Suprapubic skin (tissue), 4 donors: ENCODE measurements around the gene KCNH6. TPM values are rescaled to one million over a fixed set of nuclear protein-coding genes. Genes with fewer than 3 reads are reported as not detected.

ENCODE experiments used
- DNase-seq, 2 donors: peaks; one replicate each; pipeline ENCODE4 v3.0.0-alpha.2; 2019; ENCODE audit warnings: low spot score in 2 of 2
- H3K27ac ChIP-seq: fragments of 200-600 bp; sonication (generic); one replicate; pipeline ENCODE4 v1.5.1; 2019
- H3K27me3 ChIP-seq: fragments of 200-600 bp; sonication (generic); one replicate; pipeline ENCODE4 v1.5.1; 2019
- H3K36me3 ChIP-seq: fragments of 200-600 bp; sonication (generic); one replicate; pipeline ENCODE4 v1.5.1; 2019
- H3K4me1 ChIP-seq: fragments of 200-600 bp; sonication (generic); one replicate; pipeline ENCODE4 v1.5.1; 2019
- H3K4me3 ChIP-seq: fragments of 200-600 bp; sonication (generic); one replicate; pipeline ENCODE4 v1.5.1; 2019; ENCODE audit warnings: mild to moderate bottlenecking
- H3K9me3 ChIP-seq: fragments of 200-600 bp; sonication (generic); one replicate; pipeline ENCODE4 v1.5.1; 2019
- EP300 ChIP-seq: sonication (generic); formaldehyde crosslinking; IDR thresholded peaks from one replicate; pipeline ENCODE4 v1.6.1; 2017; ENCODE audit warnings: antibody characterized with exemption
- POLR2A ChIP-seq, 2 donors: fragments of 450-650 bp; IDR thresholded peaks; one replicate each; pipeline ENCODE4 v1.6.1; 2017; ENCODE audit warnings: antibody characterized with exemption in 2 of 2, mild to moderate bottlenecking in 2 of 2, moderate library complexity in 2 of 2
- POLR2AphosphoS5 ChIP-seq, 3 donors: sonication (generic); formaldehyde crosslinking; IDR thresholded peaks; one replicate each; pipeline ENCODE4 v1.6.1; 2017; ENCODE audit warnings: antibody characterized with exemption in 3 of 3
- WGBS: methylation state at CpG from one replicate; pipeline ENCODE4 v1.1.5; 2018; 5-methylcytosine and 5-hydroxymethylcytosine counted together
- total RNA-seq, 4 donors: library from RNA; depleted of rRNA; stranded (reverse); fragments of >200 nt; gene quantifications; one replicate each; pipeline ENCODE4 v1.1.0, GENCODE V29; 2016
- TF ChIP-seq, protein P1 (sequence below), 2 donors: fragments of 200-600 bp in 1 of 2; fragments of 450-650 bp in 1 of 2; sonication (generic) in 1 of 2; IDR thresholded peaks; one replicate each; pipeline ENCODE4 v1.5.1; 2016 to 2019; ENCODE audit warnings: antibody characterized with exemption in 2 of 2, mild to moderate bottlenecking in 1 of 2, moderate library complexity in 1 of 2

The KCNH6 gene
- total RNA-seq, 4 donors from 2014 or later = not detected

DNA sequence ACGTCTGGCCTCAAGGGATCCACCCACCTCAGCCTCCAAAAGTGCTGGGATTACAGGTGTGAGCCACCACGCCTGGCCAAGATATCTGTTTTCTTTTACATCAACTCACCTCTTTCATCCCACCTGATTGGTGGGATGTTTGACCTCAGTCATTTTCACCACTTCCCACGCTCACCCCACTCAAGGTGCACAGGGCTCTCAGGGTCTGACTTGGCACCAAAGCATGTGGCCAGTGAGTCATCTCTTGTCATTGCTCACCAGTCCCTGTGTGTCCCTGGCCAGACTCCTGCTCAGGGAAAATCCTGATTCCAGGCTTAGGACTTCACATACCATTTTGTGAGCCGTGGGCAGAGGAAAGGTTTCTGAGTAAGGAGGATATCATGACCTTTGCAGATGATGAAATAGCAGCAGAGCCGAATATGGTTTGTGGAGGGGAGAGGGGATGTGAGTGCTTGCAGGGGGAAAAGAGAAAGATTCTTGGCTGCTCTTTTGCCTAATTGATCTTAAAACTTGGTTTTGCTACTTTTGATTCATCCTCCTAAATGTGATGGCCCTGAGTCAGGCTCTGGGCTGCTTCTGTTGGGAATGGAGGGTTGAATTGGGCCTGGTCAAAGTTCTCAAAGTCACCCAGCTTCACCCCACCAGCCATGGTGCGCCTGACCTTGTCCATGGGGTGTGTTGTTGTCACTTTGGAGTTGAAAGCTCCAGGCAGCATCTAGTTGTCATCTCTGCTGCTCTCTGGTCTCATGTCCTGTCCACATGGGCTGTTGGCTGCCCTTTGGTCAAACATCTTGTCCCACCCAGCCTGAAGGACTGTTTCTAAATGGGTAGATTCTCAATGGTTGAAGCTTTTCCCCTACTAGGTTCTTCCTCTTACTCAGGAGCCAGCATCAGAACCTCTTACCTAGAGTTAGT is 6.0 kb upstream of the KCNH6 start:
- WGBS = 82% methylated on average over 6 of the region's 6 CpGs

DNA sequence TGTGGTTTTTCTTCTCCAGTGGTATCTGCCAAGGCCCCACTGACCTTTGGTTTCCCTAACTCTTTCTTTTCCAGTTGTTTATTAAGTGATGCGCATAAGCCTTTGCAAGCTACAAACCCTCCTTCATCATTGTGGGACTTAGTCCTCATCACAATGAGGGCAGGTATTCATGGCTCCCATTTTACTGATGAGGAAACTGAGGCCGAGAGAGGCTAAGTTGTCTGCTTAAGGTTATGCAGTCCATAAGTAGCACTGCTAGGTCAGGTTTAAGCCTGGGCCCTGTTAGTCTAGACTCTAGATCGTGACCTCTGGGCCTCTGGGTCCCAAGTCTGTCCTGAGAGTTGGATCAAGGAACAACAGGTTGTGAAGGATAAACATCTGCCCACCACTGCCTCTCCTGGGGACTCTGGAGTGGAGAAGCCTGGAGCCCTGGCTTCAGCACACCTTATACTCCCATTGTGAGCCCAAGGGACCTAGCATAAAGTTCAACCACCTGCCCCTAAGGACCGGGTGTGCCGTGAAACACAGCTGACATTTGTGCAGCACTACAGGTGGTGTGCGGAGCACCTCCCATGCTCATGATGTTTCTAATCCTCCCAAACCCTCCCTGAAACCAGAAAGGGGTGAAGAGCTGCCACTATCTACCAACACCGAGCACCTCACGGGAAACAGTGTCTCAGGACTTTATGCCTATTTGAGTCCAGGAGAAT is 5.2 kb upstream of the KCNH6 start:
- Histone ChIP-seq H3K27me3 (peaks cover 5% of the 10 kb centered on the region), H3K27ac (no peak overlapping the region), H3K4me3 (no peak overlapping the region), H3K36me3 (no peaks in the 10 kb centered on the region), H3K4me1 (peaks cover 2% of the 10 kb centered on the region), H3K9me3 (no peaks in the 10 kb centered on the region)
- DNase-seq = no peak
- 80% methylated on average over 8 of the region's 8 CpGs for WGBS
- TF ChIP-seq POLR2AphosphoS5 (IDR thresholded peaks at IDR 0.05) (no peak), EP300 (no peak), POLR2A (IDR thresholded peaks at IDR 0.05) (no peak)
- TF ChIP-seq, protein P1, sequence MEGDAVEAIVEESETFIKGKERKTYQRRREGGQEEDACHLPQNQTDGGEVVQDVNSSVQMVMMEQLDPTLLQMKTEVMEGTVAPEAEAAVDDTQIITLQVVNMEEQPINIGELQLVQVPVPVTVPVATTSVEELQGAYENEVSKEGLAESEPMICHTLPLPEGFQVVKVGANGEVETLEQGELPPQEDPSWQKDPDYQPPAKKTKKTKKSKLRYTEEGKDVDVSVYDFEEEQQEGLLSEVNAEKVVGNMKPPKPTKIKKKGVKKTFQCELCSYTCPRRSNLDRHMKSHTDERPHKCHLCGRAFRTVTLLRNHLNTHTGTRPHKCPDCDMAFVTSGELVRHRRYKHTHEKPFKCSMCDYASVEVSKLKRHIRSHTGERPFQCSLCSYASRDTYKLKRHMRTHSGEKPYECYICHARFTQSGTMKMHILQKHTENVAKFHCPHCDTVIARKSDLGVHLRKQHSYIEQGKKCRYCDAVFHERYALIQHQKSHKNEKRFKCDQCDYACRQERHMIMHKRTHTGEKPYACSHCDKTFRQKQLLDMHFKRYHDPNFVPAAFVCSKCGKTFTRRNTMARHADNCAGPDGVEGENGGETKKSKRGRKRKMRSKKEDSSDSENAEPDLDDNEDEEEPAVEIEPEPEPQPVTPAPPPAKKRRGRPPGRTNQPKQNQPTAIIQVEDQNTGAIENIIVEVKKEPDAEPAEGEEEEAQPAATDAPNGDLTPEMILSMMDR (IDR thresholded peaks at IDR 0.05) = no peak

More for the DNA sequence above, 6.0 kb upstream of the KCNH6 start:
- Histone ChIP-seq H3K27me3 (peaks cover 2% of the 10 kb centered on the region), H3K36me3 (no peaks in the 10 kb centered on the region), H3K4me1 (no peaks in the 10 kb centered on the region), H3K27ac (no peak overlapping the region), H3K4me3 (no peak overlapping the region), H3K9me3 (no peaks in the 10 kb centered on the region)
- no peak for DNase-seq
- TF ChIP-seq, protein P1 (IDR thresholded peaks at IDR 0.05) = no peak
- TF ChIP-seq POLR2AphosphoS5 (IDR thresholded peaks at IDR 0.05) (no peak), POLR2A (IDR thresholded peaks at IDR 0.05) (no peak), EP300 (no peak)

GRCh38 chr17:63519116-63519881 is 3.9 kb upstream of the KCNH6 start:
- Histone ChIP-seq H3K4me3 (no peak overlapping the region), H3K27ac (no peak overlapping the region), H3K9me3 (no peaks in the 10 kb centered on the region), H3K36me3 (no peaks in the 10 kb centered on the region), H3K27me3 (peaks cover 15% of the 10 kb centered on the region), H3K4me1 (peaks cover 5% of the 10 kb centered on the region)
- TF ChIP-seq POLR2A (IDR thresholded peaks at IDR 0.05) (no peak), EP300 (no peak), POLR2AphosphoS5 (IDR thresholded peaks at IDR 0.05) (no peak)
- TF ChIP-seq, protein P1 (IDR thresholded peaks at IDR 0.05) = no peak
- DNase-seq = no peak
- WGBS = 90% methylated on average over 1 of the region's 1 CpG

GRCh38 chr17:63519972-63520882 is 2.9 kb upstream of the KCNH6 start:
- H3K9me3 ChIP-seq = no peaks in the 10 kb centered on the region
- H3K4me1 ChIP-seq = peaks cover 5% of the 10 kb centered on the region
- no peak for DNase-seq
- H3K36me3 ChIP-seq = no peaks in the 10 kb centered on the region
- TF ChIP-seq EP300 (no peak), POLR2AphosphoS5 (IDR thresholded peaks at IDR 0.05) (no peak), POLR2A (IDR thresholded peaks at IDR 0.05) (no peak)
- TF ChIP-seq, protein P1 (IDR thresholded peaks at IDR 0.05) = no peak
- no peak overlapping the region for H3K4me3 ChIP-seq
- WGBS = 55% methylated on average over 5 of the region's 5 CpGs
- H3K27me3 ChIP-seq = peaks cover 22% of the 10 kb centered on the region
- no peak overlapping the region for H3K27ac ChIP-seq
